Measurements from ENCODE around the gene PPIL3.

DNA sequence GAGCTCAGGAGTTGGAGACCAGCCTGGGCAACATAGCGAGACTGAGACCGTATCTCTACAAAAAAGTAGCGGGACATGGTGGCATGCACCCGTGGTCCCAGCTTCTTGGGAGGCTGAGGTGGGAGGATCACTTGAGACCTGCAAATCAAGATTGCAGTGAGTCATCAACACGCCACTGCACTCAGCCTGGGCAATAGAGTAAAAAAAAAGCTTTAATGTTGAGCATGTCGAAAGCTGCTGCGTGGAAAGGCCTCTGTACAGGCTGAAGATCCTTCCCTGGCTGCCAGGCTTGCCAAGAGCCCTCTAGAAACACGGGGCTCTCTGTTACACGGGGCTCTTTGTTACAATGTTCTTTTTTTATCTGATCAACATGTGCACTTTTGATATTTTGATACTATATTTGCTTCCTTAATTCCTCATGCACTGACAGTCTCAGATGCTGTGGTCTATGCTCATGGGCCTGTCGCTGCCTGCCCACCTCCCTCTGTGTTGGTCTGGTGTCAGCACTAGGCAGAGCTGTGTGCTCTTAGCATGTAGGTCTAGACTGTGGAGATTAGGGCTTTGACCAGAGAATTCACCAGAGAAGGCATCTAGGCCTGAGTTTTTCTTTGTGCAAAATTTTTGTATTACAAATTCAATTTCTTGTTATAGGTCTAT is 43.1 kb downstream of the PPIL3 start:
- TF ChIP-seq, protein P1, sequence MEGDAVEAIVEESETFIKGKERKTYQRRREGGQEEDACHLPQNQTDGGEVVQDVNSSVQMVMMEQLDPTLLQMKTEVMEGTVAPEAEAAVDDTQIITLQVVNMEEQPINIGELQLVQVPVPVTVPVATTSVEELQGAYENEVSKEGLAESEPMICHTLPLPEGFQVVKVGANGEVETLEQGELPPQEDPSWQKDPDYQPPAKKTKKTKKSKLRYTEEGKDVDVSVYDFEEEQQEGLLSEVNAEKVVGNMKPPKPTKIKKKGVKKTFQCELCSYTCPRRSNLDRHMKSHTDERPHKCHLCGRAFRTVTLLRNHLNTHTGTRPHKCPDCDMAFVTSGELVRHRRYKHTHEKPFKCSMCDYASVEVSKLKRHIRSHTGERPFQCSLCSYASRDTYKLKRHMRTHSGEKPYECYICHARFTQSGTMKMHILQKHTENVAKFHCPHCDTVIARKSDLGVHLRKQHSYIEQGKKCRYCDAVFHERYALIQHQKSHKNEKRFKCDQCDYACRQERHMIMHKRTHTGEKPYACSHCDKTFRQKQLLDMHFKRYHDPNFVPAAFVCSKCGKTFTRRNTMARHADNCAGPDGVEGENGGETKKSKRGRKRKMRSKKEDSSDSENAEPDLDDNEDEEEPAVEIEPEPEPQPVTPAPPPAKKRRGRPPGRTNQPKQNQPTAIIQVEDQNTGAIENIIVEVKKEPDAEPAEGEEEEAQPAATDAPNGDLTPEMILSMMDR (IDR thresholded peaks at IDR 0.05), result no peak
- TF ChIP-seq POLR2A (IDR thresholded peaks at IDR 0.05), result no peak

Measured in ovary (tissue), 3 donors.